ENCODE data around the gene SPATA31C1. TPM values are rescaled to one million over a fixed set of nuclear protein-coding genes. Genes with fewer than 3 reads are reported as not detected.

The SPATA31C1 gene
- total and polyA plus RNA-seq, 2 donors (not counting 1 experiment from before 2014, with no cell fraction given), result not detected

DNA sequence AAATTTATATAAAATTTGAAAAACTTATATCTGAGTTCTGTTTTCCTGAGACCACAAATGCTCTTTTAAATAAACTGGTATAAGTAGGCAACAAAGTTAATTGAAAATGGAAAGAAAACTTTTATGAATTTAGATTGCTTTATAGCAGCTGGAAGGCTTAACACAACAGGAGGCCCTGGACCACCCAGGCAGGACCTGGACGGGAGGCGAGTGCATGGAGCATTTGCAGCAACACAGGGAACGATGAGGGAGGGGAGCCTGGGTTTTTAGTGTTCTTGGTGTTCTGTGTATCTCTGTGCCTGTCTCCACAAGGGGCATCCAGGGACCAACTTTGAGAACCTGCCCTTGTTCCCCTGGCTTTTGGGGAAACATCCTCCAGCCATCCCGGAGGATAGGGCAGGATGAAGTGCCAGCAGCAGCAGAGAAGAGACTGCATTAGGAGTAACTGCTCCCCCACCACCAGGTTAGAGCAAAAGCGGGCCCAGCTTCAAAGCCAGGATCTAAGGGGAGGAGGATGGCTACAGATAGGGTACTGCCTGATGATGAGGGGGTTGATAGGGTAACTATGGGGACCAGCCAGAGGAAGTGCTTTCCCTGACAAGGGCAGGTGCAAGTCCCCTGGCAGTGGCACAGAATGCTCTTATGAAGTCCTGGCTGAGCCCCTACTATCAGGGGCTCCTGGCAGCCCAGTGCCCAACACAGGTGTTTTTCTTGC is 41.8 kb upstream of the SPATA31C1 start:
- DNase-seq, result no peak

DNA sequence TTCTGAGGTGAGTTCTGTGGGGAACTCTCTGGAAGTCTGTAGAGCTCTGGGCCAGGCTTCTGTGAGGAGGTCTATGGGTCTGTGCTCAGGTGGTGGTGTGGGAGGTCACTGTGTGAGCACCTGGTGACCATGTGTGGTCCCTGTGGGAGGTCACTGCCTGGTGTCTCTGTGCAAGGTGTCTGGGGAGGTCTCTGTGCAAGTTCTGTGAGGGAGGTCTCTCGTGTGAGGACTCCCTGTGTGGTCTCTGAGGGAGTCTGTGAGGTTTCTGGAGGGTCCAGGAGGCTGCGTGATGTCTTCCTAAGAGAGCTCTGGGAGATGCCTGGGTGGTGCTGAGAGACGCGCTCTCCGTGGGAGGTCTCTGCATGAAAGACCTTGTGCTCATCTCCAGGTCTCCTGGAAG is 41.1 kb upstream of the SPATA31C1 start:
- ChIA-PET CTCF (no interaction called here), POLR2A (no interaction called here)
- no peak overlapping the region for H3K4me3 Mint-ChIP-seq
- no peak overlapping the region for H3K27ac Mint-ChIP-seq
- no peak overlapping the region for H2AFZ ChIP-seq (ENCODE audit: insufficient read depth, low read depth, low read length, poor library complexity, severe bottlenecking)
- H3K27ac ChIP-seq (ENCODE audit: low read length in 2 of 2), result no peak overlapping the region
- no peaks in the 10 kb centered on the region for H3K27me3 ChIP-seq (replicated peaks in 1 of 4; ENCODE audit: control extremely low read depth in 1 of 4, control insufficient read depth in 3 of 4, insufficient read depth in 4 of 4, low read length in 3 of 4)
- H3K4me1 Mint-ChIP-seq, result no peaks in the 10 kb centered on the region
- H3K4me3 ChIP-seq (ENCODE audit: control extremely low read depth in 1 of 5, extremely low read depth in 1 of 5, insufficient read depth in 1 of 5, low read depth in 2 of 5, low read length in 4 of 5), result no peak overlapping the region
- H3K27me3 Mint-ChIP-seq, result no peaks in the 10 kb centered on the region
- H4K20me1 ChIP-seq (ENCODE audit: control insufficient read depth, insufficient read depth, low read length, poor library complexity, severe bottlenecking), result no peaks in the 10 kb centered on the region
- H3K9ac ChIP-seq (ENCODE audit: low read length), result no peak overlapping the region
- H3K9me3 Mint-ChIP-seq (ENCODE audit: insufficient read depth), result no peaks in the 10 kb centered on the region
- DNase-seq (no peak), ATAC-seq (ENCODE audit: low read depth) (no peak)
- no peaks in the 10 kb centered on the region for H3K36me3 ChIP-seq (replicated peaks in 1 of 2; ENCODE audit: control extremely low read depth in 1 of 2, control insufficient read depth in 1 of 2, extremely low read depth in 1 of 2, insufficient read depth in 2 of 2, low read length in 1 of 2)
- no peaks in the 10 kb centered on the region for H3K79me2 ChIP-seq (ENCODE audit: control insufficient read depth, insufficient read depth, low read length)
- H3K4me2 ChIP-seq (replicated peaks; ENCODE audit: low read depth, low read length, poor library complexity, severe bottlenecking), result no peak overlapping the region
- intact Hi-C loops (cut with micrococcal nuclease), result no loop called here
- H3K9me3 ChIP-seq (ENCODE audit: control extremely low read depth in 1 of 3, control insufficient read depth in 2 of 3, insufficient read depth in 1 of 3, low read length in 2 of 3), result peaks cover 0 to 5% (median 0%) of the 10 kb centered on the region in 3 donors
- 87% methylated on average over 5 of the region's 5 CpGs for WGBS (ENCODE audit: insufficient coverage)
- TF ChIP-seq, protein P1, sequence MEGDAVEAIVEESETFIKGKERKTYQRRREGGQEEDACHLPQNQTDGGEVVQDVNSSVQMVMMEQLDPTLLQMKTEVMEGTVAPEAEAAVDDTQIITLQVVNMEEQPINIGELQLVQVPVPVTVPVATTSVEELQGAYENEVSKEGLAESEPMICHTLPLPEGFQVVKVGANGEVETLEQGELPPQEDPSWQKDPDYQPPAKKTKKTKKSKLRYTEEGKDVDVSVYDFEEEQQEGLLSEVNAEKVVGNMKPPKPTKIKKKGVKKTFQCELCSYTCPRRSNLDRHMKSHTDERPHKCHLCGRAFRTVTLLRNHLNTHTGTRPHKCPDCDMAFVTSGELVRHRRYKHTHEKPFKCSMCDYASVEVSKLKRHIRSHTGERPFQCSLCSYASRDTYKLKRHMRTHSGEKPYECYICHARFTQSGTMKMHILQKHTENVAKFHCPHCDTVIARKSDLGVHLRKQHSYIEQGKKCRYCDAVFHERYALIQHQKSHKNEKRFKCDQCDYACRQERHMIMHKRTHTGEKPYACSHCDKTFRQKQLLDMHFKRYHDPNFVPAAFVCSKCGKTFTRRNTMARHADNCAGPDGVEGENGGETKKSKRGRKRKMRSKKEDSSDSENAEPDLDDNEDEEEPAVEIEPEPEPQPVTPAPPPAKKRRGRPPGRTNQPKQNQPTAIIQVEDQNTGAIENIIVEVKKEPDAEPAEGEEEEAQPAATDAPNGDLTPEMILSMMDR (IDR thresholded peaks at IDR 0.05), result no peak
- TF ChIP-seq EZH2 (IDR thresholded peaks at IDR 0.05; ENCODE audit: borderline replicate concordance, insufficient read depth, low read depth, low read length, poor library complexity, severe bottlenecking), result no peak
- no peaks in the 10 kb centered on the region for H3K4me1 ChIP-seq (ENCODE audit: control insufficient read depth in 2 of 2, insufficient read depth in 2 of 2, low read length in 2 of 2)

More for the DNA sequence above, 41.8 kb upstream of the SPATA31C1 start:
- H3K27me3 Mint-ChIP-seq, result no peaks in the 10 kb centered on the region
- POLR2A ChIA-PET, result no interaction called here
- Histone ChIP-seq H3K4me3 (ENCODE audit: control extremely low read depth in 1 of 5, extremely low read depth in 1 of 5, insufficient read depth in 1 of 5, low read depth in 2 of 5, low read length in 4 of 5) (no peak overlapping the region), H4K20me1 (ENCODE audit: control insufficient read depth, insufficient read depth, low read length, poor library complexity, severe bottlenecking) (no peaks in the 10 kb centered on the region), H3K36me3 (replicated peaks in 1 of 2; ENCODE audit: control extremely low read depth in 1 of 2, control insufficient read depth in 1 of 2, extremely low read depth in 1 of 2, insufficient read depth in 2 of 2, low read length in 1 of 2) (no peaks in the 10 kb centered on the region), H3K4me1 (ENCODE audit: control insufficient read depth in 2 of 2, insufficient read depth in 2 of 2, low read length in 2 of 2) (no peaks in the 10 kb centered on the region), H3K4me2 (replicated peaks; ENCODE audit: low read depth, low read length, poor library complexity, severe bottlenecking) (no peak overlapping the region), H3K27ac (ENCODE audit: low read length in 2 of 2) (no peak overlapping the region), H3K79me2 (ENCODE audit: control insufficient read depth, insufficient read depth, low read length) (no peaks in the 10 kb centered on the region), H2AFZ (ENCODE audit: insufficient read depth, low read depth, low read length, poor library complexity, severe bottlenecking) (no peak overlapping the region), H3K9me3 (ENCODE audit: control extremely low read depth in 1 of 3, control insufficient read depth in 2 of 3, insufficient read depth in 1 of 3, low read length in 2 of 3) (peaks cover 0 to 5% (median 0%) of the 10 kb centered on the region in 3 donors), H3K27me3 (replicated peaks in 1 of 4; ENCODE audit: control extremely low read depth in 1 of 4, control insufficient read depth in 3 of 4, insufficient read depth in 4 of 4, low read length in 3 of 4) (no peaks in the 10 kb centered on the region), H3K9ac (ENCODE audit: low read length) (no peak overlapping the region)
- no peak overlapping the region for H3K4me3 Mint-ChIP-seq
- no peak overlapping the region for H3K27ac Mint-ChIP-seq
- intact Hi-C loops (cut with micrococcal nuclease), result no loop called here
- H3K9me3 Mint-ChIP-seq (ENCODE audit: insufficient read depth), result no peaks in the 10 kb centered on the region
- no peaks in the 10 kb centered on the region for H3K4me1 Mint-ChIP-seq
- no peak for ATAC-seq (ENCODE audit: low read depth)
- TF ChIP-seq, protein P1 (IDR thresholded peaks at IDR 0.05), result no peak
- TF ChIP-seq EZH2 (IDR thresholded peaks at IDR 0.05; ENCODE audit: borderline replicate concordance, insufficient read depth, low read depth, low read length, poor library complexity, severe bottlenecking), result no peak
- CTCF ChIA-PET, result no interaction called here
- WGBS (ENCODE audit: insufficient coverage), result 84% methylated on average over 4 of the region's 5 CpGs
